ENCODE results near the gene TNFSF18.

The TNFSF18 gene

GRCh38 chr1:173038875-173039554 is 11.7 kb downstream of the TNFSF18 start:
- DNase-seq: no peak

GRCh38 chr1:173024543-173024942 is 26.2 kb downstream of the TNFSF18 start:
- DNase-seq: no peak

- DNase-seq: no peak
These were observed 27.4 kb downstream of the TNFSF18 start for GRCh38 chr1:173023343-173023742.

GRCh38 chr1:173020138-173020750 is 30.5 kb downstream of the TNFSF18 start:
- no peak for DNase-seq

GRCh38 chr1:173017792-173018191 is 32.9 kb downstream of the TNFSF18 start:
- DNase-seq: no peak

- DNase-seq: no peak
These were observed 34.3 kb downstream of the TNFSF18 start for GRCh38 chr1:173016419-173016818.

GRCh38 chr1:173015629-173016028 is 35.1 kb downstream of the TNFSF18 start:
- no peak for DNase-seq

GRCh38 chr1:173014160-173014559 is 36.6 kb downstream of the TNFSF18 start:
- no peak for DNase-seq

- DNase-seq: no peak
These were observed 38.6 kb downstream of the TNFSF18 start for GRCh38 chr1:173012126-173012525.

- no peak for DNase-seq
These were observed 41.1 kb downstream of the TNFSF18 start for GRCh38 chr1:173009597-173009996.

GRCh38 chr1:173005196-173005864 is 45.4 kb downstream of the TNFSF18 start:
- DNase-seq: no peak

GRCh38 chr1:173002891-173003838 is 47.6 kb downstream of the TNFSF18 start:
- DNase-seq: no peak

- DNase-seq: no peak
These were observed 51.4 kb downstream of the TNFSF18 start for GRCh38 chr1:172999349-172999748.

- no peak for DNase-seq
These were observed 52.8 kb downstream of the TNFSF18 start for GRCh38 chr1:172997941-172998361.

- no peak for DNase-seq
These were observed 57.1 kb downstream of the TNFSF18 start for GRCh38 chr1:172993640-172994039.

- DNase-seq: no peak
These were observed 58.9 kb downstream of the TNFSF18 start for GRCh38 chr1:172991674-172992400.

- DNase-seq: no peak
These were observed 60.0 kb downstream of the TNFSF18 start for GRCh38 chr1:172990598-172991215.

All from NCI-H1105 (cell line).